Measurements from ENCODE around the gene FILIP1L. TPM values are rescaled to one million over a fixed set of nuclear protein-coding genes. Genes with fewer than 3 reads are reported as not detected.

FILIP1L gene
- total RNA-seq, 2 experiments from 2014 or later: not detected

GRCh38 chr3:100120693-100121092 is 6.4 kb upstream of the FILIP1L start:
- no peak overlapping the region for H3K4me2 ChIP-seq (ENCODE audit: low read length)
- no peaks in the 10 kb centered on the region for H3K4me1 ChIP-seq (ENCODE audit: insufficient read depth, low read length, poor library complexity, severe bottlenecking)
- no peaks in the 10 kb centered on the region for H3K36me3 ChIP-seq (ENCODE audit: insufficient read depth, low read length)
- H3K9me3 ChIP-seq (ENCODE audit: low read length): no peaks in the 10 kb centered on the region
- H3K27ac ChIP-seq (ENCODE audit: low read depth, low read length, poor library complexity, severe bottlenecking): no peak overlapping the region
- no peaks in the 10 kb centered on the region for H3K79me2 ChIP-seq (ENCODE audit: insufficient read depth, low read depth, low read length)
- no peaks in the 10 kb centered on the region; the same call in 1 of the 2 replicates for H4K20me1 ChIP-seq (ENCODE audit: insufficient read depth, low read length)
- no peak overlapping the region for H3K4me3 ChIP-seq (ENCODE audit: low read depth, low read length, poor library complexity, severe bottlenecking)
- ChIA-PET CTCF (ENCODE audit: unreplicated experiment) (no interaction called here), POLR2A (no interaction called here)
- no peak for TF ChIP-seq EZH2phosphoT487 (IDR thresholded peaks at IDR 0.05; ENCODE audit: borderline replicate concordance, low read depth, low read length)
- TF ChIP-seq, protein P1, sequence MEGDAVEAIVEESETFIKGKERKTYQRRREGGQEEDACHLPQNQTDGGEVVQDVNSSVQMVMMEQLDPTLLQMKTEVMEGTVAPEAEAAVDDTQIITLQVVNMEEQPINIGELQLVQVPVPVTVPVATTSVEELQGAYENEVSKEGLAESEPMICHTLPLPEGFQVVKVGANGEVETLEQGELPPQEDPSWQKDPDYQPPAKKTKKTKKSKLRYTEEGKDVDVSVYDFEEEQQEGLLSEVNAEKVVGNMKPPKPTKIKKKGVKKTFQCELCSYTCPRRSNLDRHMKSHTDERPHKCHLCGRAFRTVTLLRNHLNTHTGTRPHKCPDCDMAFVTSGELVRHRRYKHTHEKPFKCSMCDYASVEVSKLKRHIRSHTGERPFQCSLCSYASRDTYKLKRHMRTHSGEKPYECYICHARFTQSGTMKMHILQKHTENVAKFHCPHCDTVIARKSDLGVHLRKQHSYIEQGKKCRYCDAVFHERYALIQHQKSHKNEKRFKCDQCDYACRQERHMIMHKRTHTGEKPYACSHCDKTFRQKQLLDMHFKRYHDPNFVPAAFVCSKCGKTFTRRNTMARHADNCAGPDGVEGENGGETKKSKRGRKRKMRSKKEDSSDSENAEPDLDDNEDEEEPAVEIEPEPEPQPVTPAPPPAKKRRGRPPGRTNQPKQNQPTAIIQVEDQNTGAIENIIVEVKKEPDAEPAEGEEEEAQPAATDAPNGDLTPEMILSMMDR (conservative IDR thresholded peaks at IDR 0.05; ENCODE audit: low read length): no peak
- intact Hi-C loops (cut with micrococcal nuclease; ENCODE audit: unreplicated experiment): no loop called here
- H3K9me2 ChIP-seq (ENCODE audit: insufficient read depth, low read length): no peaks in the 10 kb centered on the region
- no peak for DNase-seq (ENCODE audit: low spot score)
- BruUV-seq (replicated peaks): no TSS peak
- H2AFZ ChIP-seq (ENCODE audit: low read length): no peak overlapping the region

DNA sequence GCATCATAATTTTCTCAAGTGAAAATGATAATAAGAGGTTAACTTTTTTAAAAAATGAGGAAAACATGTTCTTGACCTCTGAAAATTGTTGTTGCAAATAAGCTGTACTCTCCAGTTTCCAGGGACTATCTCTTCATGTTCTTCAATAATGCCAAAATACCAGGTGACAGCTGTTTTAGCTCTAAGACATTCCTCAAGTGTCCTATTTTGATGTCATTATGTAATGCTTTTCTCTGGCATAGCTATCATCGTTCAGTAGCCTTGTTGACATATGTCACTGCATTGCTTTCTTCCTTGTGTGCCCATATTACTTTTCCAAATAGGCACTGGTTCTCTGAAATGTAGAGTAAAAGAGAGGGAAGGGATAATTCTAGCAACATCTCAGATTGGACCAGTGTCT is 5.7 kb upstream of the FILIP1L start:
- no peaks in the 10 kb centered on the region for H3K9me3 ChIP-seq (ENCODE audit: low read length)
- H3K4me3 ChIP-seq (ENCODE audit: low read depth, low read length, poor library complexity, severe bottlenecking): no peak overlapping the region
- no peaks in the 10 kb centered on the region; the same call in 1 of the 2 replicates for H4K20me1 ChIP-seq (ENCODE audit: insufficient read depth, low read length)
- intact Hi-C loops (cut with micrococcal nuclease; ENCODE audit: unreplicated experiment): no loop called here
- no TSS peak for BruUV-seq (replicated peaks)
- no peak overlapping the region for H3K4me2 ChIP-seq (ENCODE audit: low read length)
- no peaks in the 10 kb centered on the region for H3K79me2 ChIP-seq (ENCODE audit: insufficient read depth, low read depth, low read length)
- no peaks in the 10 kb centered on the region for H3K36me3 ChIP-seq (ENCODE audit: insufficient read depth, low read length)
- DNase-seq (ENCODE audit: low spot score): no peak
- no peak overlapping the region for H2AFZ ChIP-seq (ENCODE audit: low read length)
- TF ChIP-seq, protein P1 (conservative IDR thresholded peaks at IDR 0.05; ENCODE audit: low read length): no peak
- TF ChIP-seq EZH2phosphoT487 (IDR thresholded peaks at IDR 0.05; ENCODE audit: borderline replicate concordance, low read depth, low read length): no peak
- ChIA-PET CTCF (ENCODE audit: unreplicated experiment) (no interaction called here), POLR2A (interaction anchor here (1.0 to 1.2 kb wide), 2 partner anchors 9 to 15 kb away, joined by 3 to 4 read pairs; no protein-coding TSS in a partner anchor)
- H3K27ac ChIP-seq (ENCODE audit: low read depth, low read length, poor library complexity, severe bottlenecking): no peak overlapping the region
- H3K9me2 ChIP-seq (ENCODE audit: insufficient read depth, low read length): no peaks in the 10 kb centered on the region
- no peaks in the 10 kb centered on the region for H3K4me1 ChIP-seq (ENCODE audit: insufficient read depth, low read length, poor library complexity, severe bottlenecking)

DNA sequence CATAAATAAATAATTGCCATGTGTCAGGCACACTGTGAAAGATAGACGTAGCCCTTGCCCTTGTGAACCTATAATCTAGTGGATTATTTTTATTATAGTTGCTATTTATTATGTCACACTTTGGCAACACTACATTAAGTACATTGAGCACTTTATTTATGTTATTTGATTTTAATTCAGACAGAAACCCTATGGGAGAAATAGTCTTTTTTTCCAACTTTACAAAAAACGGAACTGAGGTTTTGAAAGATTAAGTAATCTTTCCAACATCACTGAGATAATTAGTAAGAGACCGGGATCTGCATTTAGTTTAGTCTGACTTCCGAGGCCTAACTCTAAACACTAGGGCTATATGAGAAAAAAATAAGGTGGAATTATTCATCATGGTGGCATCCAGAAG is 2.8 kb upstream of the FILIP1L start:
- no peaks in the 10 kb centered on the region for H3K9me3 ChIP-seq (ENCODE audit: low read length)
- TF ChIP-seq, protein P1 (conservative IDR thresholded peaks at IDR 0.05; ENCODE audit: low read length): no peak
- no TSS peak for BruUV-seq (replicated peaks)
- no peaks in the 10 kb centered on the region; the same call in 1 of the 2 replicates for H4K20me1 ChIP-seq (ENCODE audit: insufficient read depth, low read length)
- no peak overlapping the region for H3K4me3 ChIP-seq (ENCODE audit: low read depth, low read length, poor library complexity, severe bottlenecking)
- H3K36me3 ChIP-seq (ENCODE audit: insufficient read depth, low read length): no peaks in the 10 kb centered on the region
- no peak for DNase-seq (ENCODE audit: low spot score)
- CTCF ChIA-PET (ENCODE audit: unreplicated experiment): no interaction called here
- no peak overlapping the region for H3K4me2 ChIP-seq (ENCODE audit: low read length)
- H2AFZ ChIP-seq (ENCODE audit: low read length): no peak overlapping the region
- H3K79me2 ChIP-seq (ENCODE audit: insufficient read depth, low read depth, low read length): no peaks in the 10 kb centered on the region
- no peaks in the 10 kb centered on the region for H3K4me1 ChIP-seq (ENCODE audit: insufficient read depth, low read length, poor library complexity, severe bottlenecking)
- H3K9me2 ChIP-seq (ENCODE audit: insufficient read depth, low read length): no peaks in the 10 kb centered on the region
- intact Hi-C loops (cut with micrococcal nuclease; ENCODE audit: unreplicated experiment): no loop called here
- POLR2A ChIA-PET: interaction anchor here (1.1 kb wide), 1 partner anchor 283 kb away, joined by 3 read pairs; no protein-coding TSS in a partner anchor
- H3K27ac ChIP-seq (ENCODE audit: low read depth, low read length, poor library complexity, severe bottlenecking): no peak overlapping the region
